Colonic mucosa (tissue), 4 donors: ENCODE measurements around the gene MPRIP. TPM values are rescaled to one million over a fixed set of nuclear protein-coding genes. Genes with fewer than 3 reads are reported as not detected.

Experiments used
- DNase-seq: peaks from one replicate; pipeline ENCODE4 v3.0.0-alpha.2; 2020
- H3K27ac ChIP-seq: fragments of 200-600 bp; one replicate; pipeline ENCODE4 v1.8.0; 2021
- H3K27me3 ChIP-seq: fragments of 200-600 bp; one replicate; pipeline ENCODE4 v1.8.0; 2021
- H3K36me3 ChIP-seq: fragments of 200-600 bp; one replicate; pipeline ENCODE4 v1.8.0; 2021
- H3K4me1 ChIP-seq: fragments of 200-600 bp; one replicate; pipeline ENCODE4 v1.8.0; 2021; ENCODE audit warnings: mild to moderate bottlenecking
- H3K4me3 ChIP-seq: fragments of 200-600 bp; one replicate; pipeline ENCODE4 v1.8.0; 2021
- H3K9ac ChIP-seq, 2 donors: one replicate each; pipeline ENCODE4 v1.7.0; 2013; ENCODE audit warnings: control low read depth in 2 of 2, low read depth in 2 of 2, low read length in 2 of 2
- H3K9me3 ChIP-seq: fragments of 200-600 bp; one replicate; pipeline ENCODE4 v1.8.0; 2021
- intact Hi-C: fragments of 100-400 bp; cut with DNase I; formaldehyde crosslinking; loops from one replicate; pipeline ENCODE4 v1.14.1; 2022
- total RNA-seq, 2 donors: library from RNA; stranded (reverse); fragmentation: NEBNext Ultra II Directional in 1 of 2; extraction: Animal tissue kit (Norgen Biotek cat#: 25700) in 1 of 2; gene quantifications; one replicate each; pipeline ENCODE4 v1.2.1, GENCODE V29; 2021
- TF ChIP-seq, protein P1 (sequence below): fragments of 200-600 bp; IDR thresholded peaks from one replicate; pipeline ENCODE4 v1.8.0; 2022; ENCODE audit warnings: antibody characterized with exemption, mild to moderate bottlenecking
- donor health status: healthy.
- donor health status: DM: no; HTN: no; CAD: no.
- donor health status: DM: no; HTN: no; CAD: no.

MPRIP gene
- total RNA-seq, 2 donors from 2014 or later: 146 to 211 TPM

DNA sequence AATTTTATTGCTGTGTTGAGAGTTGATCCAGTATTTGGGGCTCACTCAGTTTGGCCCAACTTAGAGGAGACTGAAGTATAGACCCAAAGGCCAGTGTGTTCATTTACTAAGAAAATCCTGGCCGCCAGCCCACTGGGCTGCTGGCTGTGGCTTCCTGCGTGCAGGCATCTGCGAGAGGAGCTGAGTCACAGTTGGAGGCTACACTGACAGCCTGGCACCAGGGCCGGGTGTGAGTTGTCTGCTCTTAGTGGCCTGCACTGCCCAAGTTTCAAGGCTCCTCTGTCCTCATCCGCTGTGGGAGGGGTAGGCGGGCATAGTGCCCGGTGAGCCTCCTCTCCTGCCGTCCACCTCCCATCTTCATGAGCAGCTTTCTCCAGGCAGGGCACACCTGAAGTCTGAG is 109.7 kb downstream of the MPRIP start:
- Histone ChIP-seq H3K27ac (no peak overlapping the region), H3K4me1 (no peaks in the 10 kb centered on the region), H3K27me3 (no peaks in the 10 kb centered on the region), H3K9me3 (no peaks in the 10 kb centered on the region), H3K9ac (no peak overlapping the region), H3K36me3 (peaks cover 23% of the 10 kb centered on the region), H3K4me3 (no peak overlapping the region)
- peak; percentile 52 for DNase-seq
- TF ChIP-seq, protein P1, sequence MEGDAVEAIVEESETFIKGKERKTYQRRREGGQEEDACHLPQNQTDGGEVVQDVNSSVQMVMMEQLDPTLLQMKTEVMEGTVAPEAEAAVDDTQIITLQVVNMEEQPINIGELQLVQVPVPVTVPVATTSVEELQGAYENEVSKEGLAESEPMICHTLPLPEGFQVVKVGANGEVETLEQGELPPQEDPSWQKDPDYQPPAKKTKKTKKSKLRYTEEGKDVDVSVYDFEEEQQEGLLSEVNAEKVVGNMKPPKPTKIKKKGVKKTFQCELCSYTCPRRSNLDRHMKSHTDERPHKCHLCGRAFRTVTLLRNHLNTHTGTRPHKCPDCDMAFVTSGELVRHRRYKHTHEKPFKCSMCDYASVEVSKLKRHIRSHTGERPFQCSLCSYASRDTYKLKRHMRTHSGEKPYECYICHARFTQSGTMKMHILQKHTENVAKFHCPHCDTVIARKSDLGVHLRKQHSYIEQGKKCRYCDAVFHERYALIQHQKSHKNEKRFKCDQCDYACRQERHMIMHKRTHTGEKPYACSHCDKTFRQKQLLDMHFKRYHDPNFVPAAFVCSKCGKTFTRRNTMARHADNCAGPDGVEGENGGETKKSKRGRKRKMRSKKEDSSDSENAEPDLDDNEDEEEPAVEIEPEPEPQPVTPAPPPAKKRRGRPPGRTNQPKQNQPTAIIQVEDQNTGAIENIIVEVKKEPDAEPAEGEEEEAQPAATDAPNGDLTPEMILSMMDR: no peak
- intact Hi-C loops: no loop called here

DNA sequence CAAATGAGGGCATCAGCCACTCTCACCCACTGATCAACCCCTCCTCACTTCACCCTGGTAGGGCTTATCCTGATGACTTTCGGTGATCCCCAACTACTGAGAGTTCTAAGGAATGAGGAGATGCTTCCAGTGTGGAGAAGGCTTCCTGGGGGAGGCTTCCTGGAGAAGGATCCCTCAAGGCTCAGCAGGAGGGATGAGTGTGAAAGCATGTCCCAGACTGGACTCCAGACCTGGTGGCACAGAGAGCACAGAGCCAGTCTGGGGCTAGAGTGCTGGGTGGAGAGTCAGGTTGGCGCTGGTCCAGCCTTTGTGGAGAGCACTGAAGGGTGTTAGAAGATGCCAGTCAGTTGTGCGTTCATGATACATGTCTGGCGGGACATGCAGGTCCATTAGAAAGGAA is 110.1 kb downstream of the MPRIP start:
- Histone ChIP-seq H3K4me3 (no peak overlapping the region), H3K36me3 (peaks cover 19% of the 10 kb centered on the region), H3K27me3 (no peaks in the 10 kb centered on the region), H3K9me3 (no peaks in the 10 kb centered on the region), H3K4me1 (no peaks in the 10 kb centered on the region), H3K27ac (no peak overlapping the region), H3K9ac (no peak overlapping the region)
- intact Hi-C loops: no loop called here
- TF ChIP-seq, protein P1: no peak
- DNase-seq: no peak

DNA sequence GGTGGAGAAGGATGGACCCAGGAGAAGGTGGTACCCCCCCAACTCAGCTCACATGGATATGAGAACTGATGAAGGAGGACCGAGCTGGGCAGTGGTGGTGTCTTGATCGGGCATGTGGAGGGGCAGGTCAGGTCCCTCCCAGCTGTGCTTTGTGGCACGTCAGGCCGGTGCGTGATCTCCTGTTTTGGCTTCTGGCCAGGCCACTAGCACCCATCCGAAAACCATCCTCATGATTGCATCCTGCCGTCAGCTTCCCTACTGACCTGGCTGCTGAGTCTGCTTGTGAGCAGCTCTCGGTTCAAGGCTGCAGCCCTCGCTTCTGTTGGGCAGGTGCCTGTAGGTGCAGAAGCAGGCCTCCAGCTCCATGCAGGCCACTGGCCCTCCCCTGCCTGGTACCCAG is 110.8 kb downstream of the MPRIP start:
- H3K27ac ChIP-seq: no peak overlapping the region
- intact Hi-C loops: no loop called here
- TF ChIP-seq, protein P1: no peak
- H3K27me3 ChIP-seq: no peaks in the 10 kb centered on the region
- no peak overlapping the region for H3K9ac ChIP-seq
- no peak overlapping the region for H3K4me3 ChIP-seq
- H3K36me3 ChIP-seq: peaks cover 17% of the 10 kb centered on the region
- H3K4me1 ChIP-seq: no peaks in the 10 kb centered on the region
- H3K9me3 ChIP-seq: no peaks in the 10 kb centered on the region
- no peak for DNase-seq

DNA sequence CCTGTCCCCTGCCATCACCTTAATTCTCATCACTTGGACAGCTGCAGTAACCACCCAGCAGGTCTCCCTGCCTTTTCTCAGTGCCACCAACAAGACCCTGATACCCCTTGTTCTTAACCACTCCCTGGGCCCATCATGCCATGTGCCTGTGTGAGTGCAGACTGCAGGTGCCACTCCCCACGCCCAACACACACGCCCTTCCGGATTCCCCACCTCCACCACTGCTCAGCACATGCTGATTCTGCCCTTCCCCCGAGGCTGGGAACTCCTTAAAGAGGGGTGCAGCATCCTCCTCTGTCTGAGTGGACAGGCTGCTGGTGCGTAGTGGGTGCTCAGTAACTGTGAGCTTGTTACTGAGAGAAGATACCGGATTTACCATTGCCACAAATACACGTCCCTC is 111.5 kb downstream of the MPRIP start:
- Histone ChIP-seq H3K9me3 (no peaks in the 10 kb centered on the region), H3K27ac (no peak overlapping the region), H3K9ac (no peak overlapping the region), H3K27me3 (no peaks in the 10 kb centered on the region), H3K4me3 (no peak overlapping the region), H3K36me3 (peaks cover 22% of the 10 kb centered on the region), H3K4me1 (no peaks in the 10 kb centered on the region)
- DNase-seq: no peak
- intact Hi-C loops: no loop called here
- TF ChIP-seq, protein P1: no peak

DNA sequence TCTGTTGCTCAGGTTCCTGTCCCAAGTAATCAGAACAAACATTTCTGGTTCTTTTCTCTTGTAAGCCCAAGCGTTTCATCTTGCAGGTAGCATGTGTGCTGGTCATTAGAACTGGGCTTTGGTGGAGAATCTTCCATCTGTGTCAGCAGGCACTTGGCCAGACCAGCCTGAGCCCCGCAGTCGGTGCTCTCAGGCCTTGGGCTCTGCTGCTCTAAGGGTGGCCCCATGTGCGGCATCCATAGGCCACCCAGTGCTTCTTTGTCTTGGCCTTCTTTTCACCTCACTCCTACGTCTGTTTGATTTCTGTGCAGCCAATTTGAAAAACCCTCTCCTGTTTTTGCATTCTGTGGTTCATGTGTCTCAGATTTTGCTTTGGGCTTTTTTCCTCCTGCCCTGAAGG is 112.3 kb downstream of the MPRIP start:
- Histone ChIP-seq H3K9me3 (no peaks in the 10 kb centered on the region), H3K36me3 (peaks cover 20% of the 10 kb centered on the region), H3K27me3 (no peaks in the 10 kb centered on the region), H3K4me3 (no peak overlapping the region), H3K9ac (no peak overlapping the region), H3K4me1 (no peaks in the 10 kb centered on the region), H3K27ac (no peak overlapping the region)
- TF ChIP-seq, protein P1: no peak
- intact Hi-C loops: no loop called here
- DNase-seq: no peak

DNA sequence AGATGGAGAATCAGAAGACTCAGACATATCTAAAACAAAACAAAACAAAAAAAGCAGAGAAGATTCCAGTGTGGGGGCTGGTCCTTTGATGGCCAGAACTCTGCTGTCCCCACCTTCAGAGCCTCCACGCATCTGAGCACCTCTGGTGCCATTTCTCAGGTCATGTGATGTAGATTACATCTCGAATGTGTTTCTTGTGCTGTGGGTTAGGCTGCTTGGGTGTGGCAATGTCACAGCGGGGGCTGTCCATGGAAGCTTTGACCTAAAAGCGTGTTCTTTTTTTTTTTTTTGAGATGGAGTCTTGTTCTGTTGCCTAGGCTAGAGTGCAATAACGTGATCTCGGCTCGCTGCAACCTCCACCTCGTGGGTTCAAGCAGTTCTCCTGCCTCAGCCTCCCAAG is 112.7 kb downstream of the MPRIP start:
- no peaks in the 10 kb centered on the region for H3K4me1 ChIP-seq
- H3K27ac ChIP-seq: no peak overlapping the region
- DNase-seq: no peak
- no peaks in the 10 kb centered on the region for H3K27me3 ChIP-seq
- intact Hi-C loops: no loop called here
- H3K4me3 ChIP-seq: no peak overlapping the region
- no peak overlapping the region for H3K9ac ChIP-seq
- TF ChIP-seq, protein P1: no peak
- H3K9me3 ChIP-seq: no peaks in the 10 kb centered on the region
- peaks cover 16% of the 10 kb centered on the region for H3K36me3 ChIP-seq
